ENCODE measurements around the gene ARHGAP1. TPM values are rescaled to one million over a fixed set of nuclear protein-coding genes. Genes with fewer than 3 reads are reported as not detected.
A peak's percentile ranks its signal among the peaks of the same experiment; 100 is the strongest.

ARHGAP1 gene
- total RNA-seq, 4 donors from 2014 or later: 73.1 to 139 (median 92.3) TPM

- no peaks in the 10 kb centered on the region for H3K9me3 ChIP-seq
- H3K36me3 ChIP-seq: peaks cover 57 to 78% (median 75%) of the 10 kb centered on the region in 4 donors
- H3K27me3 ChIP-seq: no peaks in the 10 kb centered on the region
- TF ChIP-seq POLR2AphosphoS5 (IDR thresholded peaks at IDR 0.05) (no peak), CTCF (IDR thresholded peaks at IDR 0.05) (no peak), EP300 (IDR thresholded peaks at IDR 0.05) (no peak), POLR2A (IDR thresholded peaks at IDR 0.05; ENCODE audit: low read depth) (no peak)
- peaks cover 31 to 45% (median 36%) of the 10 kb centered on the region in 4 donors for H3K4me1 ChIP-seq
- H3K4me3 ChIP-seq: no peak overlapping the region
- intact Hi-C loops (cut with DNase I): no loop called here
- WGBS: 80% methylated on average over 15 of the region's 15 CpGs
- no peak for DNase-seq (ENCODE audit: extremely low spot score)
- H3K27ac ChIP-seq (replicated peaks in 1 of 4): peak overlapping the region; percentile 68 to 82 (median 77)
Observed at GRCh38 chr11:46676436-46677158, 23.8 kb downstream of the ARHGAP1 start.

- Histone ChIP-seq H3K36me3 (peaks cover 60 to 78% (median 75%) of the 10 kb centered on the region in 4 donors), H3K27me3 (no peaks in the 10 kb centered on the region), H3K4me3 (peak overlapping the region in 1 of 4 donors; percentile 3), H3K4me1 (peaks cover 31 to 45% (median 36%) of the 10 kb centered on the region in 4 donors), H3K9me3 (no peaks in the 10 kb centered on the region), H3K27ac (replicated peaks in 1 of 4) (peak overlapping the region; percentile 68 to 82 (median 77))
- no peak for TF ChIP-seq EP300 (IDR thresholded peaks at IDR 0.05)
- no peak for TF ChIP-seq CTCF (IDR thresholded peaks at IDR 0.05)
- no peak for TF ChIP-seq POLR2AphosphoS5 (IDR thresholded peaks at IDR 0.05)
- TF ChIP-seq POLR2A (IDR thresholded peaks at IDR 0.05; ENCODE audit: low read depth): no peak
- 86% methylated on average over 7 of the region's 7 CpGs for WGBS
- intact Hi-C loops (cut with DNase I): no loop called here
- DNase-seq (ENCODE audit: extremely low spot score): no peak
Observed at GRCh38 chr11:46675949-46676348, 24.5 kb downstream of the ARHGAP1 start.

GRCh38 chr11:46675288-46675851 is 25.0 kb downstream of the ARHGAP1 start:
- Histone ChIP-seq H3K36me3 (peaks cover 57 to 78% (median 75%) of the 10 kb centered on the region in 4 donors), H3K27me3 (no peaks in the 10 kb centered on the region), H3K4me3 (peak overlapping the region in 1 of 4 donors; percentile 3), H3K27ac (replicated peaks in 1 of 4) (peak overlapping the region; percentile 68 to 82 (median 77)), H3K4me1 (peaks cover 31 to 45% (median 36%) of the 10 kb centered on the region in 4 donors), H3K9me3 (no peaks in the 10 kb centered on the region)
- intact Hi-C loops (cut with DNase I): no loop called here
- DNase-seq (ENCODE audit: extremely low spot score): peak; percentile 93
- TF ChIP-seq POLR2AphosphoS5 (IDR thresholded peaks at IDR 0.05) (peak; percentile 54 to 61), CTCF (IDR thresholded peaks at IDR 0.05) (peak in 1 of 3 experiments; percentile 2), POLR2A (IDR thresholded peaks at IDR 0.05; ENCODE audit: low read depth) (no peak), EP300 (IDR thresholded peaks at IDR 0.05) (no peak)
- 8% methylated on average over 4 of the region's 4 CpGs for WGBS

- peaks cover 31 to 46% (median 38%) of the 10 kb centered on the region in 4 donors for H3K4me1 ChIP-seq
- no peak for DNase-seq (ENCODE audit: extremely low spot score)
- no peak for TF ChIP-seq POLR2AphosphoS5 (IDR thresholded peaks at IDR 0.05)
- TF ChIP-seq CTCF (IDR thresholded peaks at IDR 0.05): no peak
- no peak for TF ChIP-seq EP300 (IDR thresholded peaks at IDR 0.05)
- TF ChIP-seq POLR2A (IDR thresholded peaks at IDR 0.05; ENCODE audit: low read depth): no peak
- intact Hi-C loops (cut with DNase I): no loop called here
- no peaks in the 10 kb centered on the region for H3K9me3 ChIP-seq
- H3K4me3 ChIP-seq: no peak overlapping the region
- 49% methylated on average over 12 of the region's 12 CpGs for WGBS
- H3K27ac ChIP-seq (replicated peaks in 1 of 4): peak overlapping the region; percentile 68 to 82 (median 77)
- H3K27me3 ChIP-seq: no peaks in the 10 kb centered on the region
- peaks cover 54 to 78% (median 75%) of the 10 kb centered on the region in 4 donors for H3K36me3 ChIP-seq
Observed at GRCh38 chr11:46674463-46675287, 25.7 kb downstream of the ARHGAP1 start.
